Measurements from ENCODE around the gene OR2A14. TPM values are rescaled to one million over a fixed set of nuclear protein-coding genes. Genes with fewer than 3 reads are reported as not detected.

The OR2A14 gene
- total and polyA plus RNA-seq, 2 of the 13 experiments (the other 11 are each of a cell fraction or from before 2014, with no cell fraction given): not detected

DNA sequence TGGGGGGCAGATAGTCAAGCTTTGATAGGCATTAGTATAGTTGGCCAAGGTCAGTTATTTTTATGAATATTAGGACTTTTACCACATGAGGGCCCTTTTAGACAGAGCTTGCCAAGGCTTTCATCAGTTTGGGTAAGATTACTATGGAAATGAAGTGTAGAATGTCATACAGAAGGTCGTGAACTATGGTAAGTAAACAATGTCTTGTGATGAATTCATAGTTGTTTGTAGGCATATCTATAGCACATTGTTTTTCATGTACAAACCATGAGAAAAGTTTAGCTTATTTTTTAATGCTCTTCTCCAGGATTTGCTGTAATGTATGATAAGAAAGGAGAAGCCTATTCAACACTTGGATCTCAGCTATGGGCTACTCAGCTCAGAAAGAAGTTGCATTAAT lies 9.3 kb upstream of the OR2A14 start:
- H3K4me1 ChIP-seq (ENCODE audit: insufficient read depth, low read length): no peaks in the 10 kb centered on the region
- BruUV-seq (replicated peaks): no TSS peak
- H4K20me1 ChIP-seq (ENCODE audit: insufficient read depth, low read length): no peaks in the 10 kb centered on the region
- H2AFZ ChIP-seq (ENCODE audit: low read length): no peak overlapping the region
- 0% methylated on average over 1 of the region's 1 CpG for WGBS (ENCODE audit: low lambda C conversion rate)
- in situ Hi-C loops (cut with HindIII; ENCODE audit: extremely low pct_ligation_motif_present, low pct_unique_long_range_greater_than_20kb): no loop called here
- DNase-seq (ENCODE audit: low spot score): no peak
- H3K36me3 ChIP-seq (replicated peaks in 1 of 2; ENCODE audit: control insufficient read depth in 1 of 2, insufficient read depth in 2 of 2, low read length in 2 of 2): no peaks in the 10 kb centered on the region
- no peak for TF ChIP-seq ZMYM4 (CRISPR knock-in tag; IDR thresholded peaks at IDR 0.05)
- no peak for TF ChIP-seq NONO (IDR thresholded peaks at IDR 0.05)
- no peak for TF ChIP-seq NONO (CRISPR knock-in tag; conservative IDR thresholded peaks at IDR 0.05)
- TF ChIP-seq PITX1 (CRISPR knock-in tag; IDR thresholded peaks at IDR 0.05): no peak
- no peak for TF ChIP-seq PTBP1 (IDR thresholded peaks at IDR 0.05; ENCODE audit: low read depth, low read length, poor library complexity, severe bottlenecking)
- no peak for TF ChIP-seq ZNF124 (CRISPR knock-in tag; IDR thresholded peaks at IDR 0.05)
- TF ChIP-seq ZNF83 (CRISPR knock-in tag; IDR thresholded peaks at IDR 0.05; ENCODE audit: borderline replicate concordance): no peak
- TF ChIP-seq PHF8 (CRISPR knock-in tag; IDR thresholded peaks at IDR 0.05): no peak
- TF ChIP-seq, protein P1, sequence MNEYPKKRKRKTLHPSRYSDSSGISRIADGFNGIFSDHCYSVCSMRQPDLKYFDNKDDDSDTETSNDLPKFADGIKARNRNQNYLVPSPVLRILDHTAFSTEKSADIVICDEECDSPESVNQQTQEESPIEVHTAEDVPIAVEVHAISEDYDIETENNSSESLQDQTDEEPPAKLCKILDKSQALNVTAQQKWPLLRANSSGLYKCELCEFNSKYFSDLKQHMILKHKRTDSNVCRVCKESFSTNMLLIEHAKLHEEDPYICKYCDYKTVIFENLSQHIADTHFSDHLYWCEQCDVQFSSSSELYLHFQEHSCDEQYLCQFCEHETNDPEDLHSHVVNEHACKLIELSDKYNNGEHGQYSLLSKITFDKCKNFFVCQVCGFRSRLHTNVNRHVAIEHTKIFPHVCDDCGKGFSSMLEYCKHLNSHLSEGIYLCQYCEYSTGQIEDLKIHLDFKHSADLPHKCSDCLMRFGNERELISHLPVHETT (CRISPR knock-in tag; conservative IDR thresholded peaks at IDR 0.05): no peak
- TF ChIP-seq RNF2 (conservative IDR thresholded peaks at IDR 0.05; ENCODE audit: low read depth): no peak
- TF ChIP-seq IRF1 (CRISPR knock-in tag; IDR thresholded peaks at IDR 0.05; ENCODE audit: low read depth): no peak
- TF ChIP-seq LCORL (IDR thresholded peaks at IDR 0.05): no peak
- TF ChIP-seq LCORL (CRISPR knock-in tag; IDR thresholded peaks at IDR 0.05): no peak
- no peak for TF ChIP-seq POLR2G (IDR thresholded peaks at IDR 0.05; ENCODE audit: low read depth, low read length)
- no peak for FAIRE-seq
- CTCF ChIA-PET (ENCODE audit: low intra/inter-chr PET ratio, low total read pairs): no interaction called here
- no peak overlapping the region for H3K4me2 ChIP-seq (ENCODE audit: low read depth, low read length)
- H3K27me3 ChIP-seq (ENCODE audit: control insufficient read depth in 1 of 2, insufficient read depth in 2 of 2, low read length in 2 of 2): no peaks in the 10 kb centered on the region
- no peak overlapping the region for H3K9ac ChIP-seq (ENCODE audit: insufficient read depth, low read depth, low read length)
- no peaks in the 10 kb centered on the region for H3K9me3 ChIP-seq (ENCODE audit: low read length)
- POLR2A ChIA-PET: no interaction called here
- no peaks in the 10 kb centered on the region for H3K79me2 ChIP-seq (ENCODE audit: insufficient read depth, low read length)
- intact Hi-C loops (cut with micrococcal nuclease; ENCODE audit: unreplicated experiment): no loop called here
- no peak overlapping the region for H3K27ac ChIP-seq (ENCODE audit: extremely low read length, insufficient read depth, low read length)
- H3K4me3 ChIP-seq (replicated peaks in 1 of 3; ENCODE audit: insufficient read depth in 1 of 3, low read depth in 2 of 3, low read length in 3 of 3): no peak overlapping the region
- ATAC-seq: no peak

Data from HepG2 (cell line).